MCF 10A (cell line): ENCODE data around the gene SPEF2. TPM values are rescaled to one million over a fixed set of nuclear protein-coding genes. Genes with fewer than 3 reads are reported as not detected.

Experiments
- BruUV-seq: library from RNA; stranded (reverse); fragments of 400-500 nt; replicated peaks from 2 replicates; lab custom pipeline; 2021; lab: Mats Ljungman, UMichigan
- CTCF ChIA-PET: fragments of 300-600 bp; sonication (Branson Sonifier 250); formaldehyde crosslinking; extraction: SDS; loops from one replicate; lab custom pipeline; 2021; ENCODE audit warnings: antibody characterized with exemption, inconsistent platforms; lab: Yijun Ruan, JAX
- POLR2A ChIA-PET: fragments of 300-600, 350-650 bp; sonication (Branson Sonifier 250); formaldehyde crosslinking; extraction: SDS; loops from one replicate; lab custom pipeline; 2020; ENCODE audit warnings: antibody characterized with exemption, inconsistent platforms; lab: Yijun Ruan, JAX
- DNase-seq: peaks from one replicate; pipeline ENCODE4 v3.0.0-alpha.2; 2018; ENCODE audit not compliant: unreplicated experiment
- H3K27ac Mint-ChIP-seq: one replicate; pipeline ENCODE4 v1.8.0; 2022; ENCODE audit warnings: mild to moderate bottlenecking, low read depth, mixed read lengths; ENCODE audit not compliant: unreplicated experiment
- H3K27me3 Mint-ChIP-seq: one replicate; pipeline ENCODE4 v1.8.0; 2022; ENCODE audit warnings: mixed read lengths; ENCODE audit not compliant: insufficient read depth, unreplicated experiment
- H3K36me3 Mint-ChIP-seq: one replicate; pipeline ENCODE4 v1.8.0; 2022; ENCODE audit warnings: mild to moderate bottlenecking, moderate library complexity, mixed read lengths; ENCODE audit not compliant: insufficient read depth, unreplicated experiment
- H3K4me1 Mint-ChIP-seq: one replicate; pipeline ENCODE4 v1.8.0; 2022; ENCODE audit warnings: mixed read lengths; ENCODE audit not compliant: insufficient read depth, unreplicated experiment
- H3K4me3 Mint-ChIP-seq: one replicate; pipeline ENCODE4 v1.8.0; 2022; ENCODE audit warnings: mild to moderate bottlenecking, moderate library complexity, mixed read lengths; ENCODE audit not compliant: unreplicated experiment
- H3K9me3 Mint-ChIP-seq: one replicate; pipeline ENCODE4 v1.8.0; 2022; ENCODE audit warnings: mixed read lengths; ENCODE audit not compliant: unreplicated experiment
- intact Hi-C: fragments of 100-400 bp; cut with micrococcal nuclease; formaldehyde crosslinking; loops from 2 replicates; pipeline ENCODE4 v1.14.1; 2022
- total RNA-seq: library from RNA; stranded (reverse); gene quantifications from 2 replicates; pipeline ENCODE4 v1.2.3, GENCODE V29; 2022
- TF ChIP-seq, protein P1 (sequence below): fragments of 200-600 bp; IDR thresholded peaks from one replicate; pipeline ENCODE4 v1.8.0; 2022; ENCODE audit warnings: antibody characterized with exemption, mild to moderate bottlenecking; ENCODE audit not compliant: unreplicated experiment

SPEF2 gene
- total RNA-seq, 1 experiment from 2014 or later = 5.3 TPM

DNA sequence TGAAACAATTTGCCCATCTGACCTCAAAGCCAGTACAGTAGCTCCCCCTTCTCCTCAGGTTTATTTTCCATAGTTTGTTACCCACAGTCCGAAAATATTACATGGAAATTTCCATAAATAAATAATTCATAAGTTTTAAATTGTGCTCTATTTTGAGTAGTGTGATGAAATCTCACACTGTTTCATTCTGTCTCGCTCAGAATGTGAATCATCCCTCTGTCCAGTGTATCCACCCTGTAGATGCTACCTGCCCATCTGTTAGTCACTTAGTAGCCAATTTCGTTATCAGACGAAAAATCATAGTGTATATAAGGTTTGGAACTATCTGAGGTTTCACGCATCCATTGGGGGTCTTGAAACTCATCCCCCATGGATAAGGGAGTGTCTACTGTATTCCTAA lies 138.3 kb downstream of the SPEF2 start:
- CTCF ChIA-PET = interaction anchor here (0.6 to 0.8 kb wide), 2 partner anchors 22 to 104 kb away, joined by 3 read pairs; no protein-coding TSS in a partner anchor
- no TSS peak for BruUV-seq
- TF ChIP-seq, protein P1, sequence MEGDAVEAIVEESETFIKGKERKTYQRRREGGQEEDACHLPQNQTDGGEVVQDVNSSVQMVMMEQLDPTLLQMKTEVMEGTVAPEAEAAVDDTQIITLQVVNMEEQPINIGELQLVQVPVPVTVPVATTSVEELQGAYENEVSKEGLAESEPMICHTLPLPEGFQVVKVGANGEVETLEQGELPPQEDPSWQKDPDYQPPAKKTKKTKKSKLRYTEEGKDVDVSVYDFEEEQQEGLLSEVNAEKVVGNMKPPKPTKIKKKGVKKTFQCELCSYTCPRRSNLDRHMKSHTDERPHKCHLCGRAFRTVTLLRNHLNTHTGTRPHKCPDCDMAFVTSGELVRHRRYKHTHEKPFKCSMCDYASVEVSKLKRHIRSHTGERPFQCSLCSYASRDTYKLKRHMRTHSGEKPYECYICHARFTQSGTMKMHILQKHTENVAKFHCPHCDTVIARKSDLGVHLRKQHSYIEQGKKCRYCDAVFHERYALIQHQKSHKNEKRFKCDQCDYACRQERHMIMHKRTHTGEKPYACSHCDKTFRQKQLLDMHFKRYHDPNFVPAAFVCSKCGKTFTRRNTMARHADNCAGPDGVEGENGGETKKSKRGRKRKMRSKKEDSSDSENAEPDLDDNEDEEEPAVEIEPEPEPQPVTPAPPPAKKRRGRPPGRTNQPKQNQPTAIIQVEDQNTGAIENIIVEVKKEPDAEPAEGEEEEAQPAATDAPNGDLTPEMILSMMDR = no peak
- no peaks in the 10 kb centered on the region for H3K4me1 Mint-ChIP-seq
- POLR2A ChIA-PET = no interaction called here
- intact Hi-C loops = no loop called here
- H3K9me3 Mint-ChIP-seq = no peaks in the 10 kb centered on the region
- no peak overlapping the region for H3K27ac Mint-ChIP-seq
- H3K27me3 Mint-ChIP-seq = no peaks in the 10 kb centered on the region
- H3K4me3 Mint-ChIP-seq = no peak overlapping the region
- DNase-seq = no peak
- no peaks in the 10 kb centered on the region for H3K36me3 Mint-ChIP-seq

DNA sequence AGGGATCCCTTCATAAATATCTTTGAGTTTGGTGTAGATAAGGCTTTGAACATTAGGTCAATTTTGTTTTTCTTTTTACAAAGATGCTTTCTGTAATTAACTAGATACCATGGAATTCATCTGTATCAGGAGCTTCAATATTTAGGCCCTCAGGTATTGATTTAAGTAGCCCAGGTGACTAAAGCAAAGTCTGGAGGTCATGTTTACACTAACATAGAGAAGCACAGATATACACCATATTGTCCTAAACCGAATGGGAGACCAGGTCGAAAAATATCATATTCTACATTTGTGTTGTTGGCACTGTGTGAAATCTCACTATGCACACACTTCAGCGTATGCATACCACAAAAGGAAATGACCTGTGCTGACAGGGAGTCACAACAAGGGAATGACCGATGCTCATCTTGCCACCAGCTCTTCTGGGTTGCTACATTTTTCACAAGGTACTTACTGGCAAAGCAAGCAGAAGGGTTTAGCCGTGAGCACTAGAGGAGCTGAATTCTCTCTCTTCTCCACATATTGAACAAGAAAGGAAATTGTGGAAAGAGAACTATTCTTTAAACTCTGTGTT lies 140.6 kb downstream of the SPEF2 start:
- BruUV-seq = no TSS peak
- H3K9me3 Mint-ChIP-seq = no peaks in the 10 kb centered on the region
- no peak overlapping the region for H3K4me3 Mint-ChIP-seq

DNA sequence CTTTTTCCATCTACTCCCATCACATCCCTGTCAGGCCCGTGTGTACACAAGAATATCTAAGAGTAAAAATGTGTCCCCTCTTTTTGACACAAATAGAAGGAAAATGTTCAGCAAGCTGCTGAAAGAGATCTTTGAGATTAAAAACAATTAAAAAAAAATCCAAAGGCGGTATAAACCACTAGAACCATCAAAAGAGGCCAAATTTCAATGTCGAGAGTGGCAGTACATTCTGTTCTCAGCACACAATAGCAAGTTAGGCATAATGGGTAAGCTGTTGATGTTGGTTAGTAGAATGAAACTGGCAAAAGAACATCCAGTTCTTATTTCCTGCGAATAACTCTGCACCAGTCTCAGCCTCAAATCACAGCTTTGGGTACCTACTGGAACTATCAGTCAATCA lies 143.9 kb downstream of the SPEF2 start:
- CTCF ChIA-PET = interaction anchor here (1.0 to 1.7 kb wide), 2 partner anchors 16 to 17 kb away, joined by 3 to 4 read pairs; no protein-coding TSS in a partner anchor
- Mint-ChIP-seq H3K4me1 (no peaks in the 10 kb centered on the region), H3K9me3 (no peaks in the 10 kb centered on the region), H3K27ac (no peak overlapping the region), H3K27me3 (no peaks in the 10 kb centered on the region), H3K36me3 (no peaks in the 10 kb centered on the region), H3K4me3 (no peak overlapping the region)
- DNase-seq = no peak
- no TSS peak for BruUV-seq
- POLR2A ChIA-PET = no interaction called here
- TF ChIP-seq, protein P1 = no peak
- intact Hi-C loops = no loop called here

More for the DNA sequence above, 140.6 kb downstream of the SPEF2 start:
- intact Hi-C loops = no loop called here
- Mint-ChIP-seq H3K36me3 (no peaks in the 10 kb centered on the region), H3K27ac (no peak overlapping the region), H3K27me3 (no peaks in the 10 kb centered on the region), H3K4me1 (no peaks in the 10 kb centered on the region)
- ChIA-PET POLR2A (no interaction called here), CTCF (interaction anchor here (0.6 kb wide), 3 partner anchors 14 to 1002 kb away, joined by 3 read pairs; no protein-coding TSS in a partner anchor)
- DNase-seq = no peak
- TF ChIP-seq, protein P1 = no peak

DNA sequence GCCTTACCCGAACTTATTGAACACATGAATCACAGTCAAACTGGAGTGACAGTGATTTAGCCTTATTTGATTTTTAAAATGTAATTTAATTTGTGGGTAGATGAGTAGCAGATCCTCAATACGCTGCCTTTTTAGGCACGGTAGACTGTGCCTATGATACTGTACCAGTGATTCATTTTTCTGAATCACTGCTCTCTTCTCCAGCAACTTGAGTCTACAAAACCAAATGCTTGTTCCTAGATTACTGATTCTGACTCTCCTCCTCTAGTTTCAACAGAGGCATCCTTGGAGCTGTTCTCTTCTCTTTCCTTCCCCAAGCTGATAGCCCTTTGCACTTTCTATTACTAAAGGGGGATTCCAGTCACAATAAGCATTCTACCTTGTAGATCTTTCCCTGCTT lies 144.7 kb downstream of the SPEF2 start:
- ChIA-PET POLR2A (no interaction called here), CTCF (interaction anchor here (0.6 to 1.7 kb wide), 4 partner anchors 15 to 504 kb away, joined by 3 to 4 read pairs (median 4); no protein-coding TSS in a partner anchor)
- no peaks in the 10 kb centered on the region for H3K4me1 Mint-ChIP-seq
- TF ChIP-seq, protein P1 = no peak
- no peak for DNase-seq
- no peak overlapping the region for H3K4me3 Mint-ChIP-seq
- H3K36me3 Mint-ChIP-seq = no peaks in the 10 kb centered on the region
- H3K27me3 Mint-ChIP-seq = no peaks in the 10 kb centered on the region
- BruUV-seq = no TSS peak
- intact Hi-C loops = no loop called here
- H3K27ac Mint-ChIP-seq = no peak overlapping the region
- H3K9me3 Mint-ChIP-seq = no peaks in the 10 kb centered on the region
